Neutrophil (primary cell): ENCODE results near the gene LSR.

Experiments used
- H3K27ac ChIP-seq: fragments of 200-600 bp; sonication (generic); 2 replicates; pipeline ENCODE4 v1.5.1; 2016; ENCODE audit warnings: mild to moderate bottlenecking, moderate library complexity
- H3K27me3 ChIP-seq: fragments of 200-600 bp; sonication (generic); 2 replicates; pipeline ENCODE4 v1.6.0; 2016; ENCODE audit warnings: mild to moderate bottlenecking
- H3K36me3 ChIP-seq: fragments of 200-600 bp; sonication (generic); 2 replicates; pipeline ENCODE4 v1.5.1; 2017
- H3K4me1 ChIP-seq, 2 experiments: fragments of 200-600 bp in 1 of 2; sonication (generic) in 1 of 2; 1 replicate in 1 of 2; 2 replicates in 1 of 2; pipeline versions ENCODE4 v1.5.1 to v1.6.1; 2013 to 2016; ENCODE audit warnings: low read depth in 1 of 2, low read length in 1 of 2, mild to moderate bottlenecking in 1 of 2, moderate library complexity in 1 of 2; ENCODE audit not compliant: control insufficient read depth in 1 of 2, insufficient read depth in 1 of 2
- H3K4me3 ChIP-seq, 2 experiments: fragments of 200-600 bp in 1 of 2; sonication (generic) in 1 of 2; 1 replicate in 1 of 2; 2 replicates in 1 of 2; pipeline ENCODE4 v1.5.1; 2013 to 2016; ENCODE audit warnings: low read depth in 1 of 2, low read length in 1 of 2, mild to moderate bottlenecking in 1 of 2, moderate library complexity in 1 of 2
- H3K9me3 ChIP-seq: fragments of 200-600 bp; sonication (generic); 2 replicates; pipeline ENCODE4 v1.5.1; 2016
- CTCF ChIP-seq: fragments of 200-600 bp; sonication (generic); IDR thresholded peaks from 2 replicates; pipeline ENCODE4 v1.5.1; 2016; ENCODE audit warnings: antibody characterized with exemption

Gene LSR

GRCh38 chr19:35273686-35274259 is 25.0 kb downstream of the LSR start:
- Histone ChIP-seq H3K36me3 (peaks cover 81% of the 10 kb centered on the region), H3K4me1 (peaks cover 14 to 18% of the 10 kb centered on the region in 2 experiments), H3K9me3 (no peaks in the 10 kb centered on the region), H3K4me3 (no peak overlapping the region), H3K27me3 (no peaks in the 10 kb centered on the region), H3K27ac (no peak overlapping the region)
- no peak for TF ChIP-seq CTCF

- no peaks in the 10 kb centered on the region for H3K27me3 ChIP-seq
- no peak for TF ChIP-seq CTCF
- H3K4me1 ChIP-seq = peaks cover 14 to 18% of the 10 kb centered on the region in 2 experiments
- no peaks in the 10 kb centered on the region for H3K9me3 ChIP-seq
- no peak overlapping the region for H3K27ac ChIP-seq
- H3K4me3 ChIP-seq = no peak overlapping the region
- H3K36me3 ChIP-seq = peaks cover 87% of the 10 kb centered on the region
Measured at GRCh38 chr19:35274323-35274722, 25.5 kb downstream of the LSR start.

- no peaks in the 10 kb centered on the region for H3K9me3 ChIP-seq
- no peak overlapping the region for H3K27ac ChIP-seq
- no peak overlapping the region for H3K4me3 ChIP-seq
- H3K36me3 ChIP-seq = peaks cover 75% of the 10 kb centered on the region
- H3K4me1 ChIP-seq = peaks cover 5% of the 10 kb centered on the region in 2 experiments
- peaks cover 8% of the 10 kb centered on the region for H3K27me3 ChIP-seq
- TF ChIP-seq CTCF = no peak
Measured at GRCh38 chr19:35276706-35277281, 28.0 kb downstream of the LSR start.

- no peaks in the 10 kb centered on the region for H3K4me1 ChIP-seq
- peaks cover 59% of the 10 kb centered on the region for H3K36me3 ChIP-seq
- H3K4me3 ChIP-seq = no peak overlapping the region
- no peaks in the 10 kb centered on the region for H3K9me3 ChIP-seq
- H3K27ac ChIP-seq = no peak overlapping the region
- H3K27me3 ChIP-seq = peaks cover 26% of the 10 kb centered on the region
- TF ChIP-seq CTCF = no peak
Measured at GRCh38 chr19:35278578-35279284, 29.9 kb downstream of the LSR start.

GRCh38 chr19:35279374-35279773 is 30.6 kb downstream of the LSR start:
- H3K4me3 ChIP-seq = no peak overlapping the region
- H3K27ac ChIP-seq = no peak overlapping the region
- H3K36me3 ChIP-seq = peaks cover 53% of the 10 kb centered on the region
- no peak for TF ChIP-seq CTCF
- no peaks in the 10 kb centered on the region for H3K4me1 ChIP-seq
- peaks cover 29% of the 10 kb centered on the region for H3K27me3 ChIP-seq
- H3K9me3 ChIP-seq = no peaks in the 10 kb centered on the region
